Lower leg skin (tissue), 3 donors: ENCODE results near the gene C16orf90.

Source experiments
- POLR2A ChIP-seq, 2 donors: fragments of 450-650 bp; IDR thresholded peaks; one replicate each; pipeline ENCODE4 v1.6.1; 2016 to 2017; ENCODE audit warnings: antibody characterized with exemption in 2 of 2, mild to moderate bottlenecking in 1 of 2, moderate library complexity in 1 of 2
- TF ChIP-seq, protein P1 (sequence below), 3 donors: fragments of 450-650 bp; IDR thresholded peaks; one replicate each; pipeline ENCODE4 v1.5.1; 2016; ENCODE audit warnings: antibody characterized with exemption in 3 of 3, mild to moderate bottlenecking in 3 of 3, moderate library complexity in 2 of 3

DNA sequence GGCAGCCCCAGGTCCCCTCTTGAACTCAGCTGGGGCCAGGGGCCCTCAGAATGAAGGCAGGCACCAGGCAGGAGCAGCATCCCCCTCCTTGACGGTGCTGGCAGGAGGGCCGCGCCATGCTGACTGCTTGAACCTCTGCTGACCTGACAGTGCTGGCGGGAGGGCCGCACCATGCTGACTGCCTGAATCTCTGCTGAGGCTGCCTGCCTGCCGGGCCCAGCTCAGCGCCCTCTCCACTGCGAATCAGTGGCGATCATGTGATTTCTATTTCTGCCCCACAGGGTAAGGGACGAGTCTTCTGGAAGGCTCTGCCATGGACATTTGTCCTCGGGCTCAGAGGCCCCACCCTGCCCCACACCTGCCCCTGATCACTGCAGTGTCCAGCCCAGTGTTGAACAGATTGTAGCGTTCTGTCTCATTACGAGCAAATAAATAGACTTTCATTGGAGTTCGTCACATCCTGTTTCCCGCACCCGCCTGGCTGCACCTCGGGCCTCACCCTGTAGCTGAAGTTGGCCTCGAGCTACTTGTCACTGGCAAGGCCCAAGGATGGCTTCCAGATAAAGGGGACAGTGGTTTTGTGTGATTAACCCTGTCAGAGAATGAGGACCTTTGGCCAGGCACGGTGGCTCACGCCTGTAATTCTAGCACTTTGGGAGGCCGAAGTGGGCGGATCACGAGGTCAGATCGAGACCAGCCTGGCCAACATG is 8.6 kb downstream of the C16orf90 start:
- TF ChIP-seq, protein P1, sequence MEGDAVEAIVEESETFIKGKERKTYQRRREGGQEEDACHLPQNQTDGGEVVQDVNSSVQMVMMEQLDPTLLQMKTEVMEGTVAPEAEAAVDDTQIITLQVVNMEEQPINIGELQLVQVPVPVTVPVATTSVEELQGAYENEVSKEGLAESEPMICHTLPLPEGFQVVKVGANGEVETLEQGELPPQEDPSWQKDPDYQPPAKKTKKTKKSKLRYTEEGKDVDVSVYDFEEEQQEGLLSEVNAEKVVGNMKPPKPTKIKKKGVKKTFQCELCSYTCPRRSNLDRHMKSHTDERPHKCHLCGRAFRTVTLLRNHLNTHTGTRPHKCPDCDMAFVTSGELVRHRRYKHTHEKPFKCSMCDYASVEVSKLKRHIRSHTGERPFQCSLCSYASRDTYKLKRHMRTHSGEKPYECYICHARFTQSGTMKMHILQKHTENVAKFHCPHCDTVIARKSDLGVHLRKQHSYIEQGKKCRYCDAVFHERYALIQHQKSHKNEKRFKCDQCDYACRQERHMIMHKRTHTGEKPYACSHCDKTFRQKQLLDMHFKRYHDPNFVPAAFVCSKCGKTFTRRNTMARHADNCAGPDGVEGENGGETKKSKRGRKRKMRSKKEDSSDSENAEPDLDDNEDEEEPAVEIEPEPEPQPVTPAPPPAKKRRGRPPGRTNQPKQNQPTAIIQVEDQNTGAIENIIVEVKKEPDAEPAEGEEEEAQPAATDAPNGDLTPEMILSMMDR (IDR thresholded peaks at IDR 0.05), result no peak
- no peak for TF ChIP-seq POLR2A (IDR thresholded peaks at IDR 0.05)
